ENCODE data around the gene AMBRA1. TPM values are rescaled to one million over a fixed set of nuclear protein-coding genes. Genes with fewer than 3 reads are reported as not detected.
A peak's percentile ranks its signal among the peaks of the same experiment; 100 is the strongest.

AMBRA1 gene
- polyA plus RNA-seq, 10 donors: 10.4 to 14.6 (median 11.8) TPM

- no peak for DNase-seq
These were observed 223.6 kb downstream of the AMBRA1 start for GRCh38 chr11:46370253-46370652.

- DNase-seq: peak in 2 of 3 donors; percentile 39 to 70
These were observed 224.2 kb downstream of the AMBRA1 start for GRCh38 chr11:46369458-46370152.

GRCh38 chr11:46367916-46368267 lies 225.9 kb downstream of the AMBRA1 start:
- DNase-seq: no peak

- DNase-seq: peak in 2 of 3 donors; percentile 81 to 91
These were observed 226.4 kb downstream of the AMBRA1 start for GRCh38 chr11:46367244-46367915.

GRCh38 chr11:46366661-46367161 lies 227.1 kb downstream of the AMBRA1 start:
- DNase-seq: no peak

- DNase-seq: no peak
These were observed 227.6 kb downstream of the AMBRA1 start for GRCh38 chr11:46366260-46366659.

GRCh38 chr11:46364791-46365190 lies 229.0 kb downstream of the AMBRA1 start:
- DNase-seq: no peak

GRCh38 chr11:46364056-46364455 lies 229.8 kb downstream of the AMBRA1 start:
- DNase-seq: no peak

GRCh38 chr11:46363455-46364005 lies 230.3 kb downstream of the AMBRA1 start:
- peak; percentile 64 to 74 (median 69) for DNase-seq

GRCh38 chr11:46363031-46363407 lies 230.8 kb downstream of the AMBRA1 start:
- DNase-seq: peak in 1 of 3 donors; percentile 74

GRCh38 chr11:46362156-46363030 lies 231.4 kb downstream of the AMBRA1 start:
- no peak for DNase-seq

- peak; percentile 72 to 88 (median 75) for DNase-seq
These were observed 232.3 kb downstream of the AMBRA1 start for GRCh38 chr11:46361283-46362155.

GRCh38 chr11:46360878-46361277 lies 232.9 kb downstream of the AMBRA1 start:
- DNase-seq: no peak

GRCh38 chr11:46359953-46360352 lies 233.9 kb downstream of the AMBRA1 start:
- DNase-seq: no peak

GRCh38 chr11:46357483-46357936 lies 236.3 kb downstream of the AMBRA1 start:
- DNase-seq: no peak

- DNase-seq: no peak
These were observed 236.8 kb downstream of the AMBRA1 start for GRCh38 chr11:46356924-46357482.

- peak in 1 of 3 donors; percentile 57 for DNase-seq
These were observed 240.1 kb downstream of the AMBRA1 start for GRCh38 chr11:46353698-46354097.

GRCh38 chr11:46352063-46352841 lies 241.6 kb downstream of the AMBRA1 start:
- no peak for DNase-seq

GRCh38 chr11:46351606-46352005 lies 242.2 kb downstream of the AMBRA1 start:
- no peak for DNase-seq

GRCh38 chr11:46351148-46351547 lies 242.7 kb downstream of the AMBRA1 start:
- no peak for DNase-seq
